WERI-Rb-1 (cell line): ENCODE results near the gene SPTBN2.

ENCODE experiments used
- DNase-seq: peaks from one replicate; pipeline ENCODE4 v3.0.0-alpha.2; 2020
- H3K27ac ChIP-seq: fragments of 250-450 bp; sonication (Bioruptor Pico); 2 replicates; pipeline ENCODE4 v1.5.1; 2020; ENCODE audit warnings: mild to moderate bottlenecking, moderate library complexity
- H3K27me3 ChIP-seq: fragments of 250-450 bp; sonication (Bioruptor Pico); 2 replicates; pipeline ENCODE4 v1.5.1; 2021; ENCODE audit warnings: mild to moderate bottlenecking, low read depth, moderate library complexity; ENCODE audit not compliant: insufficient read depth, severe bottlenecking
- H3K36me3 ChIP-seq: fragments of 250-450 bp; sonication (Bioruptor Pico); 2 replicates; pipeline ENCODE4 v1.5.1; 2020; ENCODE audit warnings: mild to moderate bottlenecking, moderate library complexity
- H3K4me3 ChIP-seq: 2 replicates; pipeline ENCODE4 v1.5.1; 2011; ENCODE audit warnings: low read depth, mild to moderate bottlenecking, control low read depth, low read length
- H3K9me3 ChIP-seq: fragments of 250-450 bp; sonication (Bioruptor Pico); 2 replicates; pipeline ENCODE4 v1.5.1; 2021; ENCODE audit warnings: mild to moderate bottlenecking, moderate library complexity; ENCODE audit not compliant: severe bottlenecking
- CTCF ChIP-seq: IDR thresholded peaks from 2 replicates; pipeline ENCODE4 v1.5.1; 2011; ENCODE audit warnings: low read depth, mild to moderate bottlenecking, control low read depth, inconsistent platforms, low read length

The SPTBN2 gene

DNA sequence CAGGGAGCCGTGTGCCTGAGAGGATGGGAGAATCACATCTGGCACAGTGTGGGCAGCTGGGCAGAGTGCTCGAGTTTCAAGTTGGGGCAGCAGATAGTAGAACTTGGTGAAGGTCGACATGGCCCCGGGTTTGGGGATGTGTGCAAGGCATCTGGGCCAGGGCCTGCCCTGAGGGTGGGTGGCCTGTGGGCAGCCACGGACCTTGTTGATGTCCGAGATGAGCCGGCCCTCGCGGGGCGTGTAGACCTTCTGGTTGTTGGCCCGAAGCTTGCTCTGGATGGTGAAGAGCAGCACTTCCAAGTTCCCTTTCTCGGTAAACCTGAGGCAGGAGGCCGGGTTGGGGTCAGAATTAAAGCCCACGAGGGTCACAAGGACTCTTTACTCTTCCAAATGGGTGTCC lies 20.3 kb downstream of the SPTBN2 start:
- no peaks in the 10 kb centered on the region for H3K9me3 ChIP-seq
- peaks cover 94% of the 10 kb centered on the region for H3K36me3 ChIP-seq
- no peak for TF ChIP-seq CTCF

DNA sequence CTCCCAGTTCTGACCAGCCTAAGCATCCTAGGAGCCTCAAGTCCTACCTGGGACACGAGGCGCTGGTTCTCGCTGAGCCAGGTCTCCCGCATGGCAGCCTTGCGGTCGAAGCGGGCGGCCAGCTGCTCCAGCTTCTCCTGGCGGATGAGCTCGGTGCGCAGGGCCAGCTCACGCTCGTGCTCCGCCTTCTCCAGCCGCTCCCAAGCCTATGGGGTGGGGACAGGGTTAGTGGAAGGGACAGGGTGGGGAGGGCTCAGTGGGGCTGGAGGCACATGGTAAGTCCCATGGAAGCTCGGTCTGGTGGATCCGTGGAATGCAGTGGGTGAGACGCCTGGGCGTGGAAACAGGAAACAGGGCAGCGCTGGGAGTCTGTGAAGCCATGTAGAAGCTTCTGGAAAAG lies 20.9 kb downstream of the SPTBN2 start:
- Histone ChIP-seq H3K9me3 (no peaks in the 10 kb centered on the region), H3K4me3 (no peak overlapping the region), H3K27ac (no peak overlapping the region), H3K27me3 (no peaks in the 10 kb centered on the region), H3K36me3 (peaks cover 92% of the 10 kb centered on the region)
- DNase-seq = no peak
- TF ChIP-seq CTCF = no peak

More for the DNA sequence above, 20.3 kb downstream of the SPTBN2 start:
- Histone ChIP-seq H3K27ac (no peak overlapping the region), H3K4me3 (no peak overlapping the region), H3K27me3 (no peaks in the 10 kb centered on the region)
- DNase-seq = no peak

DNA sequence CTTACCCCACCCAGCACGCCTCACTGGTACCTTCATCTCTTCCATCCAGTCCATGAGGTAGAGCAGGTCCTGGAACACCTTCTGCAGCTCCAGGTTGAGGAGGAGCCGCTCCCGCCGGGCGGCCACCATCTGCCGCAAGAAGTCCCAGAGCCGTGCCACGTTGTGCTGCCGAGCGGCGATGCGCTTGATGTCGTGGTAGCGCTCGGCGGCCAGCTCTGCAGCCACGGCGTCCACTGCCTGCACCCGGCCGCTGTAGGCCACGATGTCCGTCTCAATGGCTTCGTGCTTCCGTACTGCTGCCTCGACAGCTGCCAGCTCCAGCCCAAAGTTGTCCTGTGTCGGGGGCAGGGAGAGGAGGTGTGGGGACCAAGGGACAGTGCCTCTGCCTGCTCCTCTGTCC lies 21.5 kb downstream of the SPTBN2 start:
- no peak for TF ChIP-seq CTCF
- Histone ChIP-seq H3K27ac (no peak overlapping the region), H3K9me3 (no peaks in the 10 kb centered on the region), H3K4me3 (no peak overlapping the region), H3K36me3 (peaks cover 89% of the 10 kb centered on the region), H3K27me3 (no peaks in the 10 kb centered on the region)
- DNase-seq = no peak

DNA sequence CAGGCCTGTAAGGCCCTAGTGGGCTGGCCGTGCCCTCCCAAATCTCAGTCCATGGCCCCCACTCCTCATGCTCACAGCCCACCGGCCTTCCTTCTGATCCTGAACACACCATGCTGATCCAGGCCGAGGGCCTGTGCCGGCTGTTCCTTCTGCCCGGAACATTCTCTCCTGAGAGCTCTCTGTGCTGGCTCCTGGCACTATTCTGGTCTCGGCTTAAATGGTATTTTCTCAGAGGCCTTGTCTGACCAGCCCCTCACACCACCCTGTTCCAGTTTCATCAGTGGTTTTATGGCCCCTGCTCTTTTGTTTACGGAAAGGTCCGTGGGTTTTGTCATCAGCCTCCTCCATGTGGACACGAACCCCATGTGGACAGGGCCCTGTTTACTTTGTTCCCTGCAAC lies 22.0 kb downstream of the SPTBN2 start:
- DNase-seq = no peak
- H3K27ac ChIP-seq = no peak overlapping the region
- no peak for TF ChIP-seq CTCF
- no peaks in the 10 kb centered on the region for H3K9me3 ChIP-seq
- H3K36me3 ChIP-seq = peaks cover 93% of the 10 kb centered on the region
- no peak overlapping the region for H3K4me3 ChIP-seq
- H3K27me3 ChIP-seq = no peaks in the 10 kb centered on the region

GRCh38 chr11:66705587-66706335 lies 23.3 kb downstream of the SPTBN2 start:
- Histone ChIP-seq H3K27me3 (no peaks in the 10 kb centered on the region), H3K4me3 (no peak overlapping the region), H3K36me3 (peaks cover 93% of the 10 kb centered on the region), H3K27ac (no peak overlapping the region), H3K9me3 (no peaks in the 10 kb centered on the region)
- DNase-seq = no peak
- TF ChIP-seq CTCF = no peak
